HepG2 (cell line): ENCODE measurements around the gene DERL2. TPM values are rescaled to one million over a fixed set of nuclear protein-coding genes. Genes with fewer than 3 reads are reported as not detected.

Experiments
- CCDC6 ChIP-seq: sonication (generic); formaldehyde crosslinking; IDR thresholded peaks from 2 replicates; pipeline ENCODE4 v1.8.1; 2022; ENCODE audit warnings: mild to moderate bottlenecking, missing genetic modification reagents, moderate library complexity
- GZF1 ChIP-seq: sonication (generic); formaldehyde crosslinking; IDR thresholded peaks from 2 replicates; pipeline ENCODE4 v1.5.1; 2020; ENCODE audit warnings: mild to moderate bottlenecking, missing genetic modification reagents
- MIXL1 ChIP-seq: IDR thresholded peaks from 2 replicates; pipeline ENCODE4 v1.6.1; 2016
- MTA3 ChIP-seq: sonication (generic); formaldehyde crosslinking; IDR thresholded peaks from 2 replicates; pipeline ENCODE4 v1.4.0; 2020; ENCODE audit warnings: missing genetic modification reagents
- NFKBIZ ChIP-seq: IDR thresholded peaks from 2 replicates; pipeline ENCODE4 v1.6.1; 2018; ENCODE audit warnings: missing genetic modification reagents, missing compliant biosample characterization
- SMAD3 ChIP-seq: sonication (generic); formaldehyde crosslinking; IDR thresholded peaks from 2 replicates; pipeline ENCODE4 v1.4.0; 2020; ENCODE audit warnings: missing genetic modification reagents
- YEATS2 ChIP-seq: sonication (generic); formaldehyde crosslinking; IDR thresholded peaks from 2 replicates; pipeline ENCODE4 v1.4.0; 2020; ENCODE audit warnings: missing genetic modification reagents, borderline replicate concordance
- ZNF3 ChIP-seq: IDR thresholded peaks from 2 replicates; pipeline ENCODE4 v1.7.0; 2017; ENCODE audit warnings: inconsistent platforms
- ZNF558 ChIP-seq: sonication (generic); formaldehyde crosslinking; IDR thresholded peaks from 2 replicates; pipeline ENCODE4 v1.9.0; 2022; ENCODE audit warnings: mild to moderate bottlenecking, missing genetic modification reagents, borderline replicate concordance
- ZNF572 ChIP-seq: sonication (generic); formaldehyde crosslinking; IDR thresholded peaks from 2 replicates; pipeline ENCODE4 v1.5.1; 2020; ENCODE audit warnings: mild to moderate bottlenecking, missing genetic modification reagents
- ZNF7 ChIP-seq: IDR thresholded peaks from 2 replicates; pipeline ENCODE4 v1.6.1; 2016; ENCODE audit warnings: missing biosample characterization, missing genetic modification reagents
- ZNF841 ChIP-seq: sonication (generic); formaldehyde crosslinking; IDR thresholded peaks from 2 replicates; pipeline ENCODE4 v1.8.1; 2023; ENCODE audit warnings: missing genetic modification reagents, borderline replicate concordance
- ZNF883 ChIP-seq: sonication (generic); formaldehyde crosslinking; IDR thresholded peaks from 2 replicates; pipeline ENCODE4 v1.5.1; 2020; ENCODE audit warnings: mild to moderate bottlenecking, missing genetic modification reagents; ENCODE audit errors: not compliant biosample characterization
- polyA plus RNA-seq, 8 experiments: library from polyadenylated mRNA; depleted of rRNA in 3 of 8; stranded (reverse) in 7 of 8; unstranded in 1 of 8; fragments of >200 nt; fragmentation: Illumina TruSeq in 4 of 8; extraction: Trizol in 4 of 8; gene quantifications; 2 replicates each; pipeline versions ENCODE4 v1.2.1 to v1.2.3, GENCODE V29; 2011 to 2016; ENCODE audit warnings: low read depth in 4 of 8, missing spikeins in 1 of 8, mixed read lengths in 1 of 8; ENCODE audit not compliant: insufficient read depth in 1 of 8
- total RNA-seq, 5 experiments: library from RNA; depleted of rRNA; stranded (reverse); fragments of >200 nt; fragmentation: Illumina TruSeq; extraction: Trizol; gene quantifications; 2 replicates each; pipeline ENCODE4 v1.2.3, GENCODE V29; 2016; ENCODE audit warnings: low read depth in 1 of 5
- TF ChIP-seq, protein P1 (sequence below): sonication (generic); formaldehyde crosslinking; IDR thresholded peaks from 2 replicates; pipeline ENCODE4 v1.9.0; 2021; ENCODE audit warnings: missing genetic modification reagents, borderline replicate concordance
- TF ChIP-seq, protein P2 (sequence below): sonication (generic); formaldehyde crosslinking; IDR thresholded peaks from 2 replicates; pipeline ENCODE4 v1.5.1; 2020; ENCODE audit warnings: missing genetic modification reagents, mild to moderate bottlenecking, borderline replicate concordance
- TF ChIP-seq, protein P3 (sequence below): sonication (generic); IDR thresholded peaks from 2 replicates; pipeline ENCODE4 v1.6.1; 2016; ENCODE audit warnings: low read depth, borderline replicate concordance
- TF ChIP-seq, protein P4 (sequence below), 2 experiments: sonication (generic) in 1 of 2; formaldehyde crosslinking in 1 of 2; IDR thresholded peaks; 2 replicates each; pipeline versions ENCODE4 v1.4.0 to v1.6.1; 2016 to 2020; ENCODE audit warnings: borderline replicate concordance in 1 of 2, low read depth in 1 of 2, mild to moderate bottlenecking in 1 of 2, missing genetic modification reagents in 1 of 2
- TF ChIP-seq, protein P5 (sequence below): sonication (generic); formaldehyde crosslinking; IDR thresholded peaks from 2 replicates; pipeline ENCODE4 v1.5.0; 2020; ENCODE audit warnings: mild to moderate bottlenecking, missing genetic modification reagents

Gene DERL2
- total and polyA plus RNA-seq, 2 of the 13 experiments (the other 11 are each of a cell fraction or from before 2014, with no cell fraction given), result 59.3 to 65.2 TPM

DNA sequence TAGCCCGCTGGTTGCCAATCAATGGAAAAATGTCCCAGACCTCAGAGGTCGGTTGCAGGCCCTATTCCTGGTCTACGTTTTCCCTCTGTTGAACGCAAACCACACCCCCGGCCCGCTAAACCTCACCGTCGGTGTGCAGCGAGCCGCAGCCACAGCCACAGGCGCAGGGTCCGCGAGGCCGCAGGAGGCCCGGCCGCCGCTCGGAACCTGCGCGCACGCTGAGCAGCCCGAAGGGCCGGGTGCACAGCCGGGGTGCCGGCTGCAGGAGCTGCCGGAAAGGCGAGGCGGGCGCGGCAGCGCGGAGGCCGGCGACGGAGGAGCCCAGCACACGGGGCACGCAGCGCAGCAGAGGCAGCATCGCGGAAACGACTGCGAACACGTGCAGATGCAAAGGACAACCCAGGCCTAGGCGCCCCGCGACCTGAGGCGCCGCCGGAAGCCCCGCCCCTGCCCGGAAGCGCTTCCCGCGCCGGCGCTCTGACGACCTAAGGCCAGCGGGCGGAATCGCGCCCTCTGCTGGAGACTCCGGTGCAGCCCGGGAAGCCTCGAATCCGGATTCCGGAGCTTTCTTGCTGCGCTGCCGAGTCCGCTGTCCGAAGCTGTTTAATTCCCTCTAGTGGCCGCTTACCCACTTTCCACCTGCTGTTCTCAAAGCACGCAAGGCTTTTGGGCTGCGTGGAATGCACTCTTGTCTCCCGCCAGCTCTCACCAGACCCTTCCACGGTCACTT is 47.1 kb downstream of the DERL2 start, which contains the start of gene C1QBP (continued):
- TF ChIP-seq ZNF7 (CRISPR knock-in tag), result no peak
- TF ChIP-seq, protein P1, sequence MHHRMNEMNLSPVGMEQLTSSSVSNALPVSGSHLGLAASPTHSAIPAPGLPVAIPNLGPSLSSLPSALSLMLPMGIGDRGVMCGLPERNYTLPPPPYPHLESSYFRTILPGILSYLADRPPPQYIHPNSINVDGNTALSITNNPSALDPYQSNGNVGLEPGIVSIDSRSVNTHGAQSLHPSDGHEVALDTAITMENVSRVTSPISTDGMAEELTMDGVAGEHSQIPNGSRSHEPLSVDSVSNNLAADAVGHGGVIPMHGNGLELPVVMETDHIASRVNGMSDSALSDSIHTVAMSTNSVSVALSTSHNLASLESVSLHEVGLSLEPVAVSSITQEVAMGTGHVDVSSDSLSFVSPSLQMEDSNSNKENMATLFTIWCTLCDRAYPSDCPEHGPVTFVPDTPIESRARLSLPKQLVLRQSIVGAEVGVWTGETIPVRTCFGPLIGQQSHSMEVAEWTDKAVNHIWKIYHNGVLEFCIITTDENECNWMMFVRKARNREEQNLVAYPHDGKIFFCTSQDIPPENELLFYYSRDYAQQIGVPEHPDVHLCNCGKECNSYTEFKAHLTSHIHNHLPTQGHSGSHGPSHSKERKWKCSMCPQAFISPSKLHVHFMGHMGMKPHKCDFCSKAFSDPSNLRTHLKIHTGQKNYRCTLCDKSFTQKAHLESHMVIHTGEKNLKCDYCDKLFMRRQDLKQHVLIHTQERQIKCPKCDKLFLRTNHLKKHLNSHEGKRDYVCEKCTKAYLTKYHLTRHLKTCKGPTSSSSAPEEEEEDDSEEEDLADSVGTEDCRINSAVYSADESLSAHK (CRISPR knock-in tag), result no peak
- TF ChIP-seq ZNF3 (CRISPR knock-in tag), result no peak
- TF ChIP-seq NFKBIZ (CRISPR knock-in tag), result no peak
- TF ChIP-seq ZNF572 (CRISPR knock-in tag), result no peak
- TF ChIP-seq, protein P2, sequence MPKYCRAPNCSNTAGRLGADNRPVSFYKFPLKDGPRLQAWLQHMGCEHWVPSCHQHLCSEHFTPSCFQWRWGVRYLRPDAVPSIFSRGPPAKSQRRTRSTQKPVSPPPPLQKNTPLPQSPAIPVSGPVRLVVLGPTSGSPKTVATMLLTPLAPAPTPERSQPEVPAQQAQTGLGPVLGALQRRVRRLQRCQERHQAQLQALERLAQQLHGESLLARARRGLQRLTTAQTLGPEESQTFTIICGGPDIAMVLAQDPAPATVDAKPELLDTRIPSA (CRISPR knock-in tag), result peak; percentile 82; the same call in 1 of the 2 replicates
- no peak; the same call in 1 of the 2 replicates for TF ChIP-seq ZNF558 (CRISPR knock-in tag)
- peak; percentile 72; the same call in 1 of the 2 replicates for TF ChIP-seq CCDC6
- TF ChIP-seq GZF1 (CRISPR knock-in tag), result no peak
- no peak; the same call in none of the 2 replicates for TF ChIP-seq SMAD3 (CRISPR knock-in tag)
- no peak for TF ChIP-seq MIXL1
- TF ChIP-seq YEATS2, result peak; percentile 94; the same call in 1 of the 2 replicates
- peak; percentile 87 for TF ChIP-seq ZNF841 (CRISPR knock-in tag)
- TF ChIP-seq, protein P3, sequence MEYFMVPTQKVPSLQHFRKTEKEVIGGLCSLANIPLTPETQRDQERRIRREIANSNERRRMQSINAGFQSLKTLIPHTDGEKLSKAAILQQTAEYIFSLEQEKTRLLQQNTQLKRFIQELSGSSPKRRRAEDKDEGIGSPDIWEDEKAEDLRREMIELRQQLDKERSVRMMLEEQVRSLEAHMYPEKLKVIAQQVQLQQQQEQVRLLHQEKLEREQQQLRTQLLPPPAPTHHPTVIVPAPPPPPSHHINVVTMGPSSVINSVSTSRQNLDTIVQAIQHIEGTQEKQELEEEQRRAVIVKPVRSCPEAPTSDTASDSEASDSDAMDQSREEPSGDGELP, result peak; percentile 23; the same call in 1 of the 2 replicates
- TF ChIP-seq, protein P4, sequence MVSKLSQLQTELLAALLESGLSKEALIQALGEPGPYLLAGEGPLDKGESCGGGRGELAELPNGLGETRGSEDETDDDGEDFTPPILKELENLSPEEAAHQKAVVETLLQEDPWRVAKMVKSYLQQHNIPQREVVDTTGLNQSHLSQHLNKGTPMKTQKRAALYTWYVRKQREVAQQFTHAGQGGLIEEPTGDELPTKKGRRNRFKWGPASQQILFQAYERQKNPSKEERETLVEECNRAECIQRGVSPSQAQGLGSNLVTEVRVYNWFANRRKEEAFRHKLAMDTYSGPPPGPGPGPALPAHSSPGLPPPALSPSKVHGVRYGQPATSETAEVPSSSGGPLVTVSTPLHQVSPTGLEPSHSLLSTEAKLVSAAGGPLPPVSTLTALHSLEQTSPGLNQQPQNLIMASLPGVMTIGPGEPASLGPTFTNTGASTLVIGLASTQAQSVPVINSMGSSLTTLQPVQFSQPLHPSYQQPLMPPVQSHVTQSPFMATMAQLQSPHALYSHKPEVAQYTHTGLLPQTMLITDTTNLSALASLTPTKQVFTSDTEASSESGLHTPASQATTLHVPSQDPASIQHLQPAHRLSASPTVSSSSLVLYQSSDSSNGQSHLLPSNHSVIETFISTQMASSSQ (IDR thresholded peaks at IDR 0.05; ENCODE audit: low read depth), result no peak
- TF ChIP-seq, protein P4 (CRISPR knock-in tag; IDR thresholded peaks at IDR 0.05; ENCODE audit: borderline replicate concordance), result peak; percentile 12; the same call in 1 of the 2 replicates
- TF ChIP-seq MTA3 (CRISPR knock-in tag), result no peak
- TF ChIP-seq, protein P5, sequence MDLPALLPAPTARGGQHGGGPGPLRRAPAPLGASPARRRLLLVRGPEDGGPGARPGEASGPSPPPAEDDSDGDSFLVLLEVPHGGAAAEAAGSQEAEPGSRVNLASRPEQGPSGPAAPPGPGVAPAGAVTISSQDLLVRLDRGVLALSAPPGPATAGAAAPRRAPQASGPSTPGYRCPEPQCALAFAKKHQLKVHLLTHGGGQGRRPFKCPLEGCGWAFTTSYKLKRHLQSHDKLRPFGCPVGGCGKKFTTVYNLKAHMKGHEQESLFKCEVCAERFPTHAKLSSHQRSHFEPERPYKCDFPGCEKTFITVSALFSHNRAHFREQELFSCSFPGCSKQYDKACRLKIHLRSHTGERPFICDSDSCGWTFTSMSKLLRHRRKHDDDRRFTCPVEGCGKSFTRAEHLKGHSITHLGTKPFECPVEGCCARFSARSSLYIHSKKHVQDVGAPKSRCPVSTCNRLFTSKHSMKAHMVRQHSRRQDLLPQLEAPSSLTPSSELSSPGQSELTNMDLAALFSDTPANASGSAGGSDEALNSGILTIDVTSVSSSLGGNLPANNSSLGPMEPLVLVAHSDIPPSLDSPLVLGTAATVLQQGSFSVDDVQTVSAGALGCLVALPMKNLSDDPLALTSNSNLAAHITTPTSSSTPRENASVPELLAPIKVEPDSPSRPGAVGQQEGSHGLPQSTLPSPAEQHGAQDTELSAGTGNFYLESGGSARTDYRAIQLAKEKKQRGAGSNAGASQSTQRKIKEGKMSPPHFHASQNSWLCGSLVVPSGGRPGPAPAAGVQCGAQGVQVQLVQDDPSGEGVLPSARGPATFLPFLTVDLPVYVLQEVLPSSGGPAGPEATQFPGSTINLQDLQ, result no peak
- peak; percentile 67 for TF ChIP-seq ZNF883
